Omental fat pad (tissue), 4 donors: Measurements from ENCODE around the gene PHKA2. TPM values are rescaled to one million over a fixed set of nuclear protein-coding genes. Genes with fewer than 3 reads are reported as not detected.

ENCODE experiments used
- ATAC-seq: fragments of 150-250 bp; one replicate; pipeline ENCODE4 v1.9.1; 2016; ENCODE audit warnings: mild to moderate bottlenecking, moderate library complexity; ENCODE audit not compliant: low FRiP score
- DNase-seq: peaks from one replicate; pipeline ENCODE4 v3.0.0-alpha.2; 2019; ENCODE audit warnings: low spot score
- CTCF ChIP-seq, 3 donors: fragments of 450-650 bp; IDR thresholded peaks; one replicate each; pipeline ENCODE4 v1.5.1; 2016 to 2017; ENCODE audit warnings: antibody characterized with exemption in 3 of 3, mild to moderate bottlenecking in 3 of 3, moderate library complexity in 2 of 3
- total RNA-seq, 4 donors: library from RNA; depleted of rRNA; stranded (reverse); fragments of >200 nt; gene quantifications; one replicate each; pipeline ENCODE4 v1.1.0, GENCODE V29; 2016

PHKA2 gene
- total RNA-seq, 4 donors from 2014 or later, result 18.4 to 30.6 (median 19.9) TPM

- no peak for TF ChIP-seq CTCF (IDR thresholded peaks at IDR 0.05)
- ATAC-seq, result no peak
- no peak for DNase-seq
Measured at GRCh38 chrX:18946611-18947010, 37.3 kb downstream of the PHKA2 start.

- ATAC-seq (no peak), DNase-seq (no peak)
- TF ChIP-seq CTCF (IDR thresholded peaks at IDR 0.05), result no peak
Measured at GRCh38 chrX:18946157-18946556, 37.8 kb downstream of the PHKA2 start.

- ATAC-seq, result no peak
- DNase-seq, result no peak
- no peak for TF ChIP-seq CTCF (IDR thresholded peaks at IDR 0.05)
Measured at GRCh38 chrX:18945483-18945882, 38.4 kb downstream of the PHKA2 start.

- no peak for DNase-seq
- no peak for TF ChIP-seq CTCF (IDR thresholded peaks at IDR 0.05)
- ATAC-seq, result no peak
Measured at GRCh38 chrX:18944482-18944881, 39.4 kb downstream of the PHKA2 start.

GRCh38 chrX:18941896-18942295, 42.0 kb downstream of the PHKA2 start:
- ATAC-seq (no peak), DNase-seq (no peak)
- no peak for TF ChIP-seq CTCF (IDR thresholded peaks at IDR 0.05)

GRCh38 chrX:18938710-18939109, 45.2 kb downstream of the PHKA2 start:
- TF ChIP-seq CTCF (IDR thresholded peaks at IDR 0.05), result no peak
- no peak for DNase-seq
- no peak for ATAC-seq

- TF ChIP-seq CTCF (IDR thresholded peaks at IDR 0.05), result no peak
- DNase-seq (no peak), ATAC-seq (no peak)
Measured at GRCh38 chrX:18937173-18937572, 46.7 kb downstream of the PHKA2 start.
